D721Med (cell line): Measurements from ENCODE around the gene MICAL2.

Source experiments
- DNase-seq: peaks from one replicate; pipeline ENCODE4 v3.0.0; 2011; ENCODE audit warnings: low spot score; ENCODE audit not compliant: insufficient read length
- FAIRE-seq: peaks from 2 replicates; lab custom pipeline; 2011; peaks lifted over from hg19 to GRCh38; lab: Jason Lieb, UNC
- TF ChIP-seq, protein P1 (sequence below): IDR thresholded peaks from 2 replicates; pipeline ENCODE4 v1.5.1; 2012; ENCODE audit warnings: mild to moderate bottlenecking, control low read depth; ENCODE audit not compliant: insufficient read depth; ENCODE audit errors: missing control alignments

MICAL2 gene

GRCh38 chr11:12278766-12279671 lies 168.6 kb downstream of the MICAL2 start:
- TF ChIP-seq, protein P1, sequence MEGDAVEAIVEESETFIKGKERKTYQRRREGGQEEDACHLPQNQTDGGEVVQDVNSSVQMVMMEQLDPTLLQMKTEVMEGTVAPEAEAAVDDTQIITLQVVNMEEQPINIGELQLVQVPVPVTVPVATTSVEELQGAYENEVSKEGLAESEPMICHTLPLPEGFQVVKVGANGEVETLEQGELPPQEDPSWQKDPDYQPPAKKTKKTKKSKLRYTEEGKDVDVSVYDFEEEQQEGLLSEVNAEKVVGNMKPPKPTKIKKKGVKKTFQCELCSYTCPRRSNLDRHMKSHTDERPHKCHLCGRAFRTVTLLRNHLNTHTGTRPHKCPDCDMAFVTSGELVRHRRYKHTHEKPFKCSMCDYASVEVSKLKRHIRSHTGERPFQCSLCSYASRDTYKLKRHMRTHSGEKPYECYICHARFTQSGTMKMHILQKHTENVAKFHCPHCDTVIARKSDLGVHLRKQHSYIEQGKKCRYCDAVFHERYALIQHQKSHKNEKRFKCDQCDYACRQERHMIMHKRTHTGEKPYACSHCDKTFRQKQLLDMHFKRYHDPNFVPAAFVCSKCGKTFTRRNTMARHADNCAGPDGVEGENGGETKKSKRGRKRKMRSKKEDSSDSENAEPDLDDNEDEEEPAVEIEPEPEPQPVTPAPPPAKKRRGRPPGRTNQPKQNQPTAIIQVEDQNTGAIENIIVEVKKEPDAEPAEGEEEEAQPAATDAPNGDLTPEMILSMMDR: no peak
- no peak for DNase-seq
- no peak for FAIRE-seq

DNA sequence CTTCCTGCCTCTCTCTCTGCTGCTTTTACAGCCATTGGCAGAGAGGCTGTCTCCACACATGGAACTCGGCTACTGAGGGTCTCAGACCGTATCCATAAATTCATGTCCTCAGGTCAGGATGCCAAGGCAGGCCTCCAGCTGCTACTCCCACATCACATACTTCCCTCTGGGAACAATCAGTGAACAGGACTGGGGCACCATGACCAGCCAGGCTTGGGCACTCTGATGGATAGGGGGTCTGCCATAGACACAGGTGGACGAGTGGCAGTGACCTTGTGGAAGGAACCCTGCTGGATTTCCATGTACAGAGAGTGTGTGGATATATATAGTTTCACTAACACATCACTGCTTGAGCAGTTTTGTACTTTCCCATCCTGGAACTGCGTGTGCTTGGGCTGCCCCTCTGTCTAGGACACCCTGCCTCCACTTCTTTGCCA lies 169.3 kb downstream of the MICAL2 start:
- no peak for DNase-seq
- TF ChIP-seq, protein P1: no peak
- no peak for FAIRE-seq

DNA sequence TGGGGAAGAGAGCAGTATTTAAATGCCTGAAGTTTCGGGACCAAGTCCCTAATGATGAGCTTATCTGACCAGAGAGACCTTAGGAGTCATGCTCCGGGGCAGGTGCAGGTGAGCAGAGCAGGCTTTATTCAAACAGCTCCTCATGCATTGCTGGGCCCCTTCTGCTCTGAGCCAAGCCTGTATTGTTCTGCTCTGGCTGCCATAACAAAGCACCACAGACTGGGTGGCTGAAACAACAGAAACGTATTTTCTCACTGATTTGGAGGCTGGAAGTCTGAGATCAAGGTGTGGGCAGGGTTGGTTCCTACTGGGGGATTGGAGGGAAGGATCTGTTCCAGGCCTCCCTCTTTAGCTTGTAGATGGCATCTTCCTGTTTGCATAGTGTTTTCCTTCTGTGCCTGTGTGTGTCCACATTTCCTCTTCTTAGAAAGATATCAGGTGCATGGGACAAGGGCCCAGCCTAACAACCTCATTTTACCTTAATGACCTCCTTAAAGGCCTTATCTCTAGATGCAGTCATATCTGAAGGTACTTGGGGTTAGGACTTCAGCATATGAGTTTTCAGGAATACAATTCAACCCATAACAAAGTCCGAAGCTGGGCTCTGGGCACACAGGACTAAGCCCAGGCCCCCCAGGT lies 169.9 kb downstream of the MICAL2 start:
- FAIRE-seq: no peak
- no peak for DNase-seq
- TF ChIP-seq, protein P1: no peak

DNA sequence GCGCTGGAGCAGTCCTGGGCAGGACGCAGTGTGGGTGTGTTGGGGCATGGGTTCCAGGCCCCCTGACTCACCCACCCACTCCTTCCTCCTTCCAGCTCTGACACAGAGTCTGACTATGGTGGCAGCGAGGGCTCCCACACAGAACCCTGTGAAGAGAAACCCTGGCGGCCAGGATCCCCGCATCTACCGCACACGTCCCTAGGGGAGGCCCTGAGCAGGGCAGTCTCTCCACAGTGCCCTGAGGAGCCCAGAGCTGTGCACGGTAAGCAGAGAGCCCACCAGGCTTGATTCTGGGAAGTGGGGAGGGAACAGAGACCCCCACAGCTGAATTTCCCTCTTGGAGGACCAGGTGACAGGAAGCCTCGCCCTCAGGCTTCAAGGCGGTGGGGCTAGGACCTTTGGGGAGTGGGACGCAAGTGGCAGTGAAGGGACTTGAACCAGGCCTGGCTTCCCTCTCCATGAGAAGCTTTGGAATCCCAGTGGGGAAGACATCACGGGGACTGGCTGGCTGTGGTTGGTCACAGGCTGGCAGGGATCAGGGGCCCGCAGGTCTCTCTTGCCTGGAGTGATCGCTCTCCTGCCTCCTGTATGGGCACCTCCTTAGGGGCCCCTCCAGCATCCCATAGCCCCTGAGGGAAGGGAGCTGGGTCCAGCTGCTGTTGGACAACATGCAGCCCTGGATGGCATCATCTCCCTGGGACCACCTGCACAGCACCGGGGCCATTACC lies 170.6 kb downstream of the MICAL2 start:
- TF ChIP-seq, protein P1: no peak
- DNase-seq: no peak
- FAIRE-seq: no peak

- FAIRE-seq: no peak
- DNase-seq: peak; percentile 70
- TF ChIP-seq, protein P1: peak; percentile 95
Measured at GRCh38 chr11:12281571-12282478, 171.4 kb downstream of the MICAL2 start.

GRCh38 chr11:12282676-12283075 lies 172.3 kb downstream of the MICAL2 start:
- DNase-seq: no peak
- no peak for FAIRE-seq

More at GRCh38 chr11:12282676-12283075, 172.3 kb downstream of the MICAL2 start:
- TF ChIP-seq, protein P1: no peak
